H1 (cell line): ENCODE data around the gene DOP1A. TPM values are rescaled to one million over a fixed set of nuclear protein-coding genes. Genes with fewer than 3 reads are reported as not detected.

Experiments
- CTCF ChIA-PET: fragments of 300-600 bp; sonication (Branson Sonifier 250); formaldehyde crosslinking; loops from one replicate; lab custom pipeline; 2021; ENCODE audit not compliant: partially characterized antibody; lab: Charles Lee
- POLR2A ChIA-PET: fragments of 300-600 bp; sonication (Branson Sonifier 250); formaldehyde crosslinking; loops from one replicate; lab custom pipeline; 2021; ENCODE audit warnings: inconsistent platforms; ENCODE audit not compliant: partially characterized antibody; lab: Charles Lee
- DNase-seq, 2 experiments: peaks; one replicate each; pipeline versions ENCODE4 v3.0.0 to v3.0.0-alpha.2; 2010 to 2022; ENCODE audit warnings: low spot score in 2 of 2, low read depth in 1 of 2, mixed read lengths in 1 of 2
- FAIRE-seq: peaks from 2 replicates; lab custom pipeline; 2011; peaks lifted over from hg19 to GRCh38; lab: Jason Lieb, UNC
- H2AFZ ChIP-seq: 2 replicates; pipeline ENCODE4 v1.8.1; 2012; ENCODE audit warnings: low read length, inconsistent platforms
- H2AK5ac ChIP-seq: 2 replicates; pipeline ENCODE4 v1.6.1; 2013; ENCODE audit warnings: low read depth, low read length
- H2BK120ac ChIP-seq: replicated peaks from 2 replicates; pipeline ENCODE3; 2013; ENCODE audit warnings: low read depth, low read length, inconsistent platforms
- H2BK12ac ChIP-seq: 2 replicates; pipeline ENCODE4 v1.6.1; 2013; ENCODE audit warnings: low read depth, low read length
- H2BK15ac ChIP-seq: 2 replicates; pipeline ENCODE4 v1.6.1; 2013; ENCODE audit warnings: low read length
- H2BK20ac ChIP-seq: 2 replicates; pipeline ENCODE4 v1.6.1; 2013; ENCODE audit warnings: low read length
- H2BK5ac ChIP-seq: 2 replicates; pipeline ENCODE4 v1.6.1; 2013; ENCODE audit warnings: low read depth, low read length
- H3K14ac ChIP-seq: 2 replicates; pipeline ENCODE4 v1.6.1; 2013; ENCODE audit warnings: inconsistent platforms; ENCODE audit not compliant: insufficient read length
- H3K18ac ChIP-seq: 2 replicates; pipeline ENCODE4 v1.6.1; 2013; ENCODE audit warnings: low read length; ENCODE audit errors: extremely low read depth
- H3K23ac ChIP-seq: 2 replicates; pipeline ENCODE4 v1.6.1; 2013; ENCODE audit warnings: inconsistent platforms; ENCODE audit not compliant: insufficient read length
- H3K23me2 ChIP-seq: 2 replicates; pipeline ENCODE4 v1.6.1; 2013; ENCODE audit warnings: low read depth, low read length
- H3K27ac ChIP-seq: 2 replicates; pipeline ENCODE4 v1.6.1; 2011; ENCODE audit warnings: low read depth, low read length, inconsistent platforms
- H3K27me3 ChIP-seq, 4 experiments: replicated peaks in 1 of 4; 1 replicate in 1 of 4; 2 replicates in 3 of 4; pipeline versions ENCODE4 v1.6.1 to v1.8.1; 2011 to 2013; ENCODE audit warnings: low read length in 3 of 4, mild to moderate bottlenecking in 3 of 4, inconsistent platforms in 2 of 4, mixed read lengths in 2 of 4, moderate library complexity in 1 of 4; ENCODE audit not compliant: control insufficient read depth in 3 of 4, insufficient read depth in 3 of 4; ENCODE audit errors: extremely low read depth in 1 of 4
- H3K36me3 ChIP-seq, 4 experiments: 2 replicates each; pipeline versions ENCODE4 v1.6.1 to v1.8.1; 2011 to 2013; ENCODE audit warnings: mild to moderate bottlenecking in 4 of 4, low read length in 3 of 4, moderate library complexity in 2 of 4, control low read depth in 1 of 4, inconsistent platforms in 1 of 4; ENCODE audit not compliant: insufficient read depth in 4 of 4, control insufficient read depth in 2 of 4
- H3K4ac ChIP-seq: replicated peaks from 2 replicates; pipeline ENCODE3; 2013; ENCODE audit warnings: low read length, low read depth, mixed read lengths, inconsistent platforms; ENCODE audit not compliant: insufficient read length
- H3K4me1 ChIP-seq, 4 experiments: replicated peaks in 1 of 4; 1 replicate in 1 of 4; 2 replicates in 3 of 4; pipeline versions ENCODE4 v1.6.1 to v1.8.1; 2011 to 2013; ENCODE audit warnings: low read length in 3 of 4, inconsistent platforms in 2 of 4, mixed read lengths in 1 of 4; ENCODE audit not compliant: insufficient read depth in 4 of 4, control insufficient read depth in 3 of 4
- H3K4me2 ChIP-seq, 2 experiments: 2 replicates each; pipeline versions ENCODE4 v1.6.1 to v1.8.1; 2011 to 2013; ENCODE audit warnings: low read depth in 2 of 2, low read length in 2 of 2, control low read depth in 1 of 2, inconsistent platforms in 1 of 2, mild to moderate bottlenecking in 1 of 2; ENCODE audit not compliant: insufficient read depth in 1 of 2
- H3K4me3 ChIP-seq, 4 experiments: fragments of 200-600, 300-600 bp in 1 of 4; sonication (generic), shearing (Covaris generic), sonication (Bioruptor Twin) in 1 of 4; 2 replicates each; pipeline versions ENCODE4 v1.5.1 to v1.8.1; 2011 to 2016; ENCODE audit warnings: low read length in 4 of 4, low read depth in 3 of 4, control low read depth in 2 of 4, inconsistent platforms in 2 of 4, mild to moderate bottlenecking in 2 of 4, mixed read lengths in 1 of 4, moderate library complexity in 1 of 4; ENCODE audit not compliant: insufficient read depth in 2 of 4; ENCODE audit errors: extremely low read depth in 1 of 4
- H3K56ac ChIP-seq: replicated peaks from 2 replicates; pipeline ENCODE3; 2013; ENCODE audit warnings: low read depth, mild to moderate bottlenecking, mixed read lengths, low read length, inconsistent platforms; ENCODE audit not compliant: insufficient read length
- H3K79me1 ChIP-seq: 2 replicates; pipeline ENCODE4 v1.6.1; 2013; ENCODE audit warnings: low read depth, low read length, control low read depth
- H3K79me2 ChIP-seq, 2 experiments: 2 replicates each; pipeline versions ENCODE4 v1.6.1 to v1.8.1; 2012 to 2013; ENCODE audit warnings: low read length in 2 of 2, mild to moderate bottlenecking in 2 of 2, inconsistent platforms in 1 of 2; ENCODE audit not compliant: insufficient read depth in 2 of 2, control insufficient read depth in 1 of 2
- H3K9ac ChIP-seq, 4 experiments: replicated peaks in 1 of 4; 1 replicate in 1 of 4; 2 replicates in 3 of 4; pipeline versions ENCODE4 v1.6.1 to v1.8.1; 2011 to 2013; ENCODE audit warnings: low read depth in 3 of 4, low read length in 3 of 4, control low read depth in 2 of 4, mild to moderate bottlenecking in 2 of 4, moderate library complexity in 2 of 4, inconsistent platforms in 1 of 4; ENCODE audit errors: extremely low read depth in 1 of 4
- H3K9me3 ChIP-seq, 2 experiments: 2 replicates each; pipeline versions ENCODE4 v1.6.1 to v1.8.1; 2012 to 2013; ENCODE audit warnings: mild to moderate bottlenecking in 2 of 2, moderate library complexity in 2 of 2, control low read depth in 1 of 2, inconsistent platforms in 1 of 2, low read depth in 1 of 2, low read length in 1 of 2, mixed read lengths in 1 of 2; ENCODE audit not compliant: insufficient read depth in 2 of 2
- H4K20me1 ChIP-seq, 2 experiments: replicated peaks in 1 of 2; 2 replicates each; pipeline versions ENCODE3 to v1.8.1; 2011 to 2013; ENCODE audit warnings: inconsistent platforms in 2 of 2, low read length in 2 of 2, mild to moderate bottlenecking in 1 of 2; ENCODE audit not compliant: insufficient read depth in 2 of 2, control insufficient read depth in 1 of 2
- H4K5ac ChIP-seq: 2 replicates; pipeline ENCODE4 v1.6.1; 2013; ENCODE audit warnings: low read length, low read depth, mixed read lengths, inconsistent platforms; ENCODE audit not compliant: insufficient read length
- H4K8ac ChIP-seq: 2 replicates; pipeline ENCODE4 v1.8.0; 2013; ENCODE audit warnings: mild to moderate bottlenecking, moderate library complexity, low read length, inconsistent platforms; ENCODE audit not compliant: insufficient read depth; ENCODE audit errors: extremely low read depth
- H4K91ac ChIP-seq: replicated peaks from 2 replicates; pipeline ENCODE3; 2013; ENCODE audit warnings: low read length, mixed read lengths, inconsistent platforms; ENCODE audit not compliant: insufficient read length
- ATF3 ChIP-seq: IDR thresholded peaks from 2 replicates; pipeline ENCODE4 v1.6.1; 2011; ENCODE audit warnings: low read depth, mild to moderate bottlenecking, low read length; ENCODE audit not compliant: insufficient read depth
- BCL11A ChIP-seq, 2 experiments: IDR thresholded peaks; one replicate each; pipeline ENCODE4 v1.6.1; 2011; ENCODE audit warnings: low read depth in 2 of 2, low read length in 2 of 2, mild to moderate bottlenecking in 2 of 2
- CBX5 ChIP-seq: fragments of 300-800, 300-1000 bp; sonication (generic); IDR thresholded peaks from 2 replicates; pipeline ENCODE4 v1.7.1; 2016; ENCODE audit warnings: antibody characterized with exemption, low read length, low read depth
- CHD2 ChIP-seq: IDR thresholded peaks from 2 replicates; pipeline ENCODE4 v1.6.1; 2012; ENCODE audit warnings: low read length, improper control_type of control experiment
- E2F6 ChIP-seq: IDR thresholded peaks from 2 replicates; pipeline ENCODE4 v1.6.1; 2012; ENCODE audit warnings: inconsistent platforms
- EGR1 ChIP-seq: IDR thresholded peaks from 2 replicates; pipeline ENCODE4 v1.6.1; 2011; ENCODE audit warnings: low read depth, low read length, borderline replicate concordance
- FOSL1 ChIP-seq: IDR thresholded peaks from 2 replicates; pipeline ENCODE4 v1.6.1; 2011; ENCODE audit warnings: mild to moderate bottlenecking, low read depth, low read length, moderate library complexity; ENCODE audit not compliant: insufficient read depth
- GTF2F1 ChIP-seq: IDR thresholded peaks from 2 replicates; pipeline ENCODE4 v1.6.1; 2012; ENCODE audit warnings: low read depth, low read length, improper control_type of control experiment, borderline replicate concordance
- PHF8 ChIP-seq: fragments of 200-600 bp; sonication (generic); conservative IDR thresholded peaks from 2 replicates; pipeline ENCODE4 v1.7.1; 2012; ENCODE audit warnings: low read depth, mild to moderate bottlenecking, inconsistent platforms, low read length, moderate library complexity
- POLR2AphosphoS5 ChIP-seq: IDR thresholded peaks from 2 replicates; pipeline ENCODE4 v1.6.1; 2011; ENCODE audit warnings: low read depth, low read length
- SIN3A ChIP-seq, 2 experiments: IDR thresholded peaks in 1 of 2; conservative IDR thresholded peaks in 1 of 2; 2 replicates each; pipeline ENCODE4 v1.6.1; 2011 to 2012; ENCODE audit warnings: low read length in 2 of 2, improper control_type of control experiment in 1 of 2, low read depth in 1 of 2, mild to moderate bottlenecking in 1 of 2
- SP4 ChIP-seq: IDR thresholded peaks from 2 replicates; pipeline ENCODE4 v1.6.1; 2012; ENCODE audit warnings: low read length, inconsistent platforms
- TEAD4 ChIP-seq: IDR thresholded peaks from 2 replicates; pipeline ENCODE4 v1.6.1; 2012; ENCODE audit warnings: low read depth, low read length, inconsistent platforms, mixed read lengths
- WGBS, 2 experiments: shearing (Covaris generic) in 1 of 2; methylation state at CpG; one replicate each; pipeline versions ENCODE4 v1.1.6 to v1.1.7; 2013 to 2015; ENCODE audit warnings: low lambda C conversion rate in 2 of 2, mixed read lengths in 2 of 2, inconsistent platforms in 1 of 2, low coverage in 1 of 2, missing lambda C conversion rate in 1 of 2; ENCODE audit not compliant: insufficient replicate concordance in 2 of 2, insufficient coverage in 1 of 2, insufficient read length in 1 of 2; ENCODE audit errors: extremely low coverage in 1 of 2, missing lambda C conversion rate in 1 of 2; 5-methylcytosine and 5-hydroxymethylcytosine counted together
- polyA plus RNA-seq, 7 experiments: library from polyadenylated mRNA; depleted of rRNA in 3 of 7; stranded (reverse) in 5 of 7; unstranded in 2 of 7; fragments of >200 nt in 5 of 7; fragments of 200-250 nt in 2 of 7; gene quantifications; 1 replicate in 5 of 7; 2 replicates in 1 of 7; 4 replicates in 1 of 7; pipeline versions ENCODE4 v1.2.1 to v1.2.3, GENCODE V29; 2011 to 2013; ENCODE audit warnings: missing spikeins in 2 of 7, mixed read lengths in 2 of 7
- total RNA-seq: library from RNA; stranded (reverse); fragmentation: NEBNext Ultra II Directional; extraction: Animal tissue kit (Norgen Biotek cat#: 25700); gene quantifications from 2 replicates; pipeline ENCODE4 v1.2.1, GENCODE V29; 2021

Gene DOP1A
- total and polyA plus RNA-seq, 2 of the 8 experiments (the other 6 are each of a cell fraction or from before 2014, with no cell fraction given), result 7.5 to 14.7 TPM

- Histone ChIP-seq H3K23me2 (no peaks in the 10 kb centered on the region), H3K4me3 (no peak overlapping the region), H2BK20ac (no peak overlapping the region), H3K9me3 (no peaks in the 10 kb centered on the region), H2BK12ac (no peak overlapping the region), H4K8ac (no peak overlapping the region), H3K14ac (no peak overlapping the region), H3K4ac (no peak overlapping the region), H3K36me3 (no peaks in the 10 kb centered on the region; a peak in 1 of 8 replicates), H3K4me2 (no peak overlapping the region), H3K9ac (no peak overlapping the region), H4K5ac (no peak overlapping the region), H3K27ac (no peak overlapping the region), H2AFZ (no peak overlapping the region), H2BK15ac (no peak overlapping the region), H3K18ac (no peak overlapping the region), H2AK5ac (no peak overlapping the region), H3K23ac (no peak overlapping the region), H2BK120ac (no peak overlapping the region), H4K91ac (no peak overlapping the region), H3K27me3 (no peaks in the 10 kb centered on the region), H4K20me1 (peaks cover 0 to 3% of the 10 kb centered on the region in 2 experiments), H3K79me2 (peaks cover 0 to 6% of the 10 kb centered on the region in 2 experiments; a peak in 1 of 4 replicates), H3K79me1 (no peaks in the 10 kb centered on the region; the same call in 1 of the 2 replicates), H2BK5ac (no peak overlapping the region), H3K4me1 (peaks cover 0 to 5% (median 0%) of the 10 kb centered on the region in 4 experiments; a peak in 2 of 7 replicates), H3K56ac (no peak overlapping the region)
- TF ChIP-seq GTF2F1 (no peak), SIN3A (conservative IDR thresholded peaks at IDR 0.05 in 1 of 2, IDR thresholded peaks at IDR 0.05 in 1 of 2; ENCODE audit: low read depth in 1 of 2, low read length in 2 of 2) (no peak), ATF3 (no peak), E2F6 (no peak), TEAD4 (no peak), PHF8 (no peak), EGR1 (no peak), SP4 (no peak), CBX5 (no peak), BCL11A (IDR thresholded peaks at IDR 0.05; ENCODE audit: low read depth in 2 of 2, low read length in 2 of 2) (no peak), FOSL1 (no peak), CHD2 (no peak), POLR2AphosphoS5 (no peak)
- DNase-seq (no peak), FAIRE-seq (no peak)
- 95% methylated on average over 4 of the region's 4 CpGs; no CpG with 5 or more reads in 1 of the 2 experiments for WGBS, 2 experiments
- CTCF ChIA-PET, result no interaction called here
- POLR2A ChIA-PET, result no interaction called here
Observed at GRCh38 chr6:83042467-83043053, 24.9 kb upstream of the DOP1A start.
